Measurements from ENCODE around the gene PRUNE1.
A peak's percentile ranks its signal among the peaks of the same experiment; 100 is the strongest.

PRUNE1 gene

GRCh38 chr1:150979092-150980056 is 28.9 kb upstream of the PRUNE1 start:
- DNase-seq: peak; percentile 87

- peak; percentile 97 for DNase-seq
Measured at GRCh38 chr1:150981177-150981804, 27.0 kb upstream of the PRUNE1 start.

- DNase-seq: no peak
Measured at GRCh38 chr1:150981805-150982712, 26.2 kb upstream of the PRUNE1 start, which contains the start of gene ANXA9. Gene ANXA9 (plus strand): TSS chr1:150982292. CDS start chr1:150983106, 814 bp downstream.

- DNase-seq: no peak
Measured at GRCh38 chr1:150985179-150985825, 22.9 kb upstream of the PRUNE1 start.

- DNase-seq: no peak
Measured at GRCh38 chr1:150987924-150988323, 20.3 kb upstream of the PRUNE1 start.

- no peak for DNase-seq
Measured at GRCh38 chr1:150992626-150993025, 15.6 kb upstream of the PRUNE1 start.

GRCh38 chr1:150994248-150994647 is 14.0 kb upstream of the PRUNE1 start:
- no peak for DNase-seq

GRCh38 chr1:150995460-150995859 is 12.8 kb upstream of the PRUNE1 start:
- DNase-seq: no peak

- DNase-seq: peak; percentile 20
Measured at GRCh38 chr1:150995896-150996295, 12.4 kb upstream of the PRUNE1 start.

- no peak for DNase-seq
Measured at GRCh38 chr1:150997126-150997872, 10.9 kb upstream of the PRUNE1 start.

- peak; percentile 56 for DNase-seq
Measured at GRCh38 chr1:150997949-150998348, 10.3 kb upstream of the PRUNE1 start.

GRCh38 chr1:150999051-150999674 is 9.1 kb upstream of the PRUNE1 start:
- DNase-seq: no peak

- no peak for DNase-seq
Measured at GRCh38 chr1:150999926-151000325, 8.3 kb upstream of the PRUNE1 start.

GRCh38 chr1:151000408-151000807 is 7.8 kb upstream of the PRUNE1 start:
- no peak for DNase-seq

GRCh38 chr1:151001602-151002001 is 6.6 kb upstream of the PRUNE1 start:
- DNase-seq: no peak

GRCh38 chr1:151002051-151002450 is 6.2 kb upstream of the PRUNE1 start:
- no peak for DNase-seq

GRCh38 chr1:151002611-151003010 is 5.6 kb upstream of the PRUNE1 start:
- DNase-seq: no peak

GRCh38 chr1:151003180-151003579 is 5.1 kb upstream of the PRUNE1 start:
- DNase-seq: no peak

- no peak for DNase-seq
Measured at GRCh38 chr1:151005729-151006319, 2.4 kb upstream of the PRUNE1 start.

GRCh38 chr1:151006327-151007052 is 1.8 kb upstream of the PRUNE1 start, which contains the start of gene MINDY1:
Gene MINDY1 (minus strand): TSS chr1:151006902. CDS start chr1:151002617, 4,285 bp downstream.
- peak; percentile 22 for DNase-seq

Data from NCI-H2171 treated with DMSO at 0.1 percent for 48 hours (cell line).